Stimulated activated CD8-positive, alpha-beta memory T cell treated with anti-CD3 and anti-CD28 coated beads, Interleukin-15, amount 100 ng/mL, for 4 hours (primary cell): Measurements from ENCODE around the gene UGCG.
A peak's percentile ranks its signal among the peaks of the same experiment; 100 is the strongest.
"Not testable (repeated sequence)": the region's sequence is repeated elsewhere in the genome, so short reads cannot be mapped to it uniquely, and the experiment has no call there.

Source experiments
- DNase-seq, 2 donors: peaks; one replicate each; pipeline ENCODE4 v3.0.0-alpha.2; 2020; ENCODE audit warnings: low read depth in 2 of 2

Gene UGCG

DNA sequence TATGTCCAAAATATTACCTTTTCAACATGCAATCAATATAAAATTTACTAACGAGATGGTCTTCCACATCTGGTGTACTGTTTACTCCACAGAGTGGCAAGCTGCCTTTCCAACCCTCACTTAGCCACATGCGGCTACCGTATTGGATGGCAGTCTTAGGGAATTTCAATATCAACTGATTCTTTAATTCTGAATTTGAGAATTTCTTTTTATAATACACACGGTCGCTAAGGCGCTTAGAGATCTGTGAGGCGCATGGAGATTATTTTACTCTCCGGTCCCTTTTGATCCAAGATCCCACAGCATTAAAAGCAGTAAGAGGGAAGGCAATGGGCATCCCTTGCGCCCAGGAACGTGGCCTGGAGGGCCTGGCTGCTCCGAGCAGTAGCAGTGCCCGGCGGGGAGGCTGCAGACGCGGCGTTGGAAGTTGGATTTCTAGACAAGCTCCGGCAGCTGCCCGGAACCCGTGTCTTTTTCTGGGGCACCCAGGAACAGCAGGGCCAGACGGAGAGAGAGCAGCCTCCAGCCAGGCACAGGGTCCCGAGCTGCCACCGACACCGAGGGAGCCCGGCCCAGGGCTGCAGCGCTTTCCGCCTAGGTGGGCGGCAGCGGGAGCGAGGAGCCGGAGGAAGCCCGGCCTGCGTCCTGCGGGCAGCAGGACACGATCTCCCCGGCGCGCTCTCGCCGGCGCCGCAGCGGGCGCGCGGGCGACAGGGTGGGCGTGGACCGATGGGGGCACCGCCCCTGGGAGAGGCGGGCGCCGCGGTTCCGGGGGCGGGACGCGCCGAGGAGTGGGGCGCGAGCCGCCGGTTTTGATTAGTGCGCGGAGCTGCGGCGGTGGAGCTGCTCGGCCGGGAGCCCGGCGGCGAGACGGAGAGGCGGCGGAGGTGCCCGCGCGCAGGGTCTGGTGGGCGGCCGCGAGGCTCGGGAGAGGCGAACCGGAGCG, at the start of gene UGCG:
TSS of gene UGCG (plus strand) at position 819 of the 946 bp plus-strand sequence. CDS start 402 bp downstream, outside the sequence.
- peak; percentile 69 to 77 for DNase-seq

DNA sequence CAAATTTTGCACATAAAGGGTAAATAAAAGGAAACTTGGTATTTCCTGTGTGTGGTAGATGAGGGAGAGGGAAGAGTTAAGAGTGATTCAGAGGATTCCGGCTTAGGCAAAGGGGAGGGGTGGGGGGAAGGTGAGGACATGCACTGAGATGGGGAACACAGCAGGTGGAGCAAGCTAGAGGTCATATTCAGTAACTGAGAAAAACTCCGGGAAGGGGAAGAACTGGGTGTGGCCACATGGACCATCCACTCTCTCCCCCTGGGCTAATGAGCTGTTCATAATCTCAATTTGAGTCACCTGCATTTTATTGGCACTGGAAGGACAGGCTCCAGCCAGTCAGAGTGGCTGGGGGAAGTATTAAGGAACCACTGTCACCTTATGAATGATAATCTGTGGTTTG, 45.1 kb upstream of the UGCG start:
- no peak for DNase-seq

DNA sequence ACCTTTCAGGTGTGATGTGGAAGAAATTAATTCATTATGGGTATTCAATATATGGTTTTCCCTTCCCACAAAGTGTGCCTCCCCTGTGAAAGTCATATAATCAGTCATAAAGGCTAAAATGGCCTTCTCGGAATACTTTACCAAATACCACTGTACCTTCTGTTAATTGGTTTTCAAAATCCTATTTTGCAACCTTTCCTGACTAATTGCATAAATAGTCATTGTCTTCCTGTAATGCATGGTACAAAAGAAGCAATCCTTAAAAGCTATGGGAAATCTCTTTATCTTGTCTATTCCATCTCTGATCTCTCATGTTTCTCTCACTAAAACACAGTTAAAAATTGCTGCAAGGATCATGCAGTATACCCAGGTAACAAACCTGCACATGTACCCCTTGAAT, 44.3 kb upstream of the UGCG start:
- DNase-seq = no peak

DNA sequence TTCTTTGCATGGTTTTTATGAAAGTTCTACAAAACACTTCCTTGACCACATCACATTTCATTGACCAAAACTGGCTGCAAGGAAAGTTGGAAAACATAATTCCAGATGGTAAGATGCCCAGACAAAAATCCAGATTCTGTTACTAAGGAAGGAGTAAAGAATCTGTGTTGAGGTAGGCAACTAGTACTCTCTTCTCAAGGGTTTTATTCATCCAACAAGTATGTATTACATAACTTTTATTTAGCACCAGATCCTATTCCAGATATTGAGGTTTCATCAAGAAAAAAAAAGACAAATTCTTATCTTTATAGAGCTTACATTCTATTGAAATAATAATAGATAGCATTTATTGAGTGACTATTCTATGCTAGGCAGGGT, 43.2 kb upstream of the UGCG start:
- no peak for DNase-seq

DNA sequence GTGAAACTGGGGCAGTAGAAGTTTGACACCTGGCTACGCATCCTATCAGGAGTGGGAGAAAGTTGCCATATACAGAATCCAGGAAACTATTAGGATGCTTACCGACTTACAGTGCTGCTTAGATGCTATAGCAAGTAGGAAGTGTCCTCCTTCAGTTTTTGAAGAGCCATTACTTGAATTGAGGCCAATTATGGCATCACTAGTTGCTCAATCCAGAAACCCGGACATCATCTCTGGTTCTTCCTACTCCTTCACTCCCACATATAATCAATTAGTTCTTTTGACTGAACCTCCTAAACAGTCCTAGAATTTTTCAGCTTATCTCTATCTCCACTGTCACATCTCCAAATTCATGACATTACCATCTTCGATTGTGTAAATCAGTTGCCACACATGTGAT, 41.8 kb upstream of the UGCG start:
- DNase-seq = no peak

DNA sequence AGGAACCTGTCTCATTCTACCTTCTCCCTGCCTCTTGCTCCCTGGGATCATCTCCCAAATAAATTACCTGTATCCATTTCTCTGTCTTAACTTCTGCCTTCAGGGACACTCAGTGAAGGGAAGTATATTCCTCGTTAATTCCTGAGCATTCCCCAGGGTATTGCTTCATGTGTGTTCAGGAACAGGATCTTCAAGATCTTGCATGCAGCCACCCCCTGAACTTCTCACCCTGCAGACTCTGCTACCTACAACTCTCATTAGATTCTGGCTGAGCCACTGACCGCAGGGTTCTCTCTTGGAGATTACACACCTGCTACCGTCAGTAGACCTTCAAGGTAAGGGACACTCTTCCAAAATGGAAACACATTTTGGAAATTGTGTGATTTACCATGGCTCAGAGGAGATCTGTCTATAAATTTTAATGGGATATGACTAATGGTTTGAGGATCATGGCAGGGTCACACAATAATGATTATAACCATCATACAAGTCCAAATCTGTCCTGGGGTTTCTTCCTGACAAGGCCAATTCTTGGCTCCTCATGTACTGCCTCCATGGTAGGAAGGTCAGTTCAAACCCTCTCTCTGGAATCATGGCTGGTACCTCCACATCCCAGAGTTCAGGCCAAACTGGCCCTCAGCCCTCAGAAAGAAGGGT, 38.9 kb upstream of the UGCG start:
- no peak for DNase-seq

DNA sequence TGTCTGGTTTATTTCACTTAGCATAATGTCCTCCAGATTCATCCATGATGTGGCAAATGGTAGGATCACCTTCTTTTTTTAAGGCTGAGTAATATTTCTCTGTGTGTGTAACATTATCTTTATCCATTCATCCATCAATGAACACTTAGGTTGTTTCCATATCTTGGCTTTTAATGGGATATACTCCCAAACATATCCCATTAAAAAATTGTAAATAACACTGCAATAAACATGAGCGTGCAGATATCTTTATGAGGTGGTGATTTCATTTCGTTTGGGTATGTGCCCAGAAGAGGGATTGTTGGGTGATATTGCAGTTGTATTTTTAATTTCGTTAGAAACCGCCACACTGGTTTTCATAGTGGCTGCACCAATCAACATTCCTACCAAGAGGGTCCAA, 36.2 kb upstream of the UGCG start:
- DNase-seq = no peak

DNA sequence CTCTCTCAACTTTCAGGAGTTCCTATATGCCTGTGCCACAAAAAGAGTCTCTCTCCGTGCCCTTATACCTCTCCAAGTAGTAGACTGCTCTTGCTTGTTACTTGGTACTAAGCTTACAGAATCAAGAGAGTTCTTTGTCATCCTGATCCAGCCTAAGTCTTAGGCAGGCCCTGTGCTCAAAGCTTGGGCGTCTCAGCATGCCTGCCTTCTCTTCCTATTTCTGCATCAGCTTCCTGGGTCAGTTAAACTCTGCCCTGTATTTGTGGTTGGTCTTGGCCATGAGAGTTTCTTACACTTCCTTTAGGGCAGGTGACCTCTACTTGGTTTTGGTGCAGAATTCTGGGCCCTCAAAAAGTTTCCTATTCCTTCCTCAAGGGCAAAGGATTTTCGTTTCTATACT, 33.0 kb upstream of the UGCG start:
- no peak for DNase-seq

DNA sequence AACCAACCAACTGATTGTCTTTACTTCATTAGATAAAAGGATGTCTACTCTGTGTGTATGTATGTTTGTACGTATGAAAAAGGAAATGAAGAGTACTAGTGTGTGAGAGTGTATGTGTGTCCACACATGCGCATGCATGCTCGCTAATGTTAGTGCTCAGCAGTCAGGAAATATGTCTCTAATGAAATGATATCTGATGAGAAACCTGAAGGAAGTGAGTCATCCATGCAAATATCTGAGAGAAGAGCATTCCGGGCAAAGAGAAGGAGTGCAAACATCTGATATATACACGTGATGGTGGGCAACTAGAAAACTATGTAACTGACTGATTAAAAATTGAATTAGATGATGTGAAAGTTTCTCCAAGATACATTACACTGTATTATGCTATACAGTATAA, 29.6 kb upstream of the UGCG start:
- DNase-seq = no peak

DNA sequence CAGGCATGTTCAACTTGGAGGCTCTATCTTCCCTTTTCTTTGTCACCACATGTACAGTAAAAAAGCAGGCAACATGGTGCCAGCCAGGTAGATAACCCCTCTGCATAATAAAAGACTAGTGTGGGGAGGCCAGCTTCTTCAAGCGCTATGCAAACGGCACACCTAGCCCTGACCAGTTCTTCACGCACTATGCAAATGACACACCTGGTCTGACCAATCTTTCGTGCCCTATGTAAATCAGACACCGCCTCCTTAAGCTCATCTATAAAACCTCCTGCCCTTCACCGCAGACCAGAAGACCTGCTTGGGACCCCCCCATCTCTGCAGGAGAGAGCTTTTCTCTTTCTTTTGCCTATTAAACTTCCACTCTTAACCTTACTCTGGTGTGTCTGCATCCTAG, 28.1 kb upstream of the UGCG start:
- DNase-seq = no peak

DNA sequence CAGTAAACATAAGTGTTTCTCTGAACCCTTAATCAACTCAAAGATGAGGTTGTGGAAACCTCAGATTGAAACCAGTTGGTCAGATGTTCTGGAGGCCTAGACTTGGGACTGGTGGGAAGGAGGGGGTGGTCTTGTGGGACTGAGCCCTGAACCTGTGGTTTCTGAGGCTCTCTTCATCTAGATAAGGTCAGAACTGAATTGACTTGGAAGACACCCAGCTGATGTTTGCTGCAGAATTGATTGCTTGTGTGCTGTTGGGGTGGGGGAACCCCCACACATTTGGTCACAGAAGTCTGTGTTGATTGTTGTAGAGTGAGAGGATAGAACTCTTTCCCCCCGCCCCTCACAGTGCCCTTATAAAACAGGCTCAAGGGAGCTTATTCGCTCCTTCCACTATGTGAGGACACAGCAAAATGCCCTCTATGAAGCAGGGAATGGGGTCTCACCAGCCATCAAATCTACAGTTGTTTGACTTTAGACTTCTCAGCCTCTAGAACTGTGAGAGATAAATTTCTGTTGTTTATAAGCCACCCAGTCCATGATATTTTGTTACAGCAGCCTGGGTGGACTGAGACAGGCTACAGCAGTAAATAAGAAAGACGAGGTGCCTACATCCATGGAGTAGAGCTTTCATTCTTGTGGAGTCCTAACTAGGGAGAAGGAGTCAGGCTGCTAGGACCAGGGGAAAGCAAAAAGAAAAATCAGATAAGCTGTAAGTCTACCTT, 25.7 kb upstream of the UGCG start:
- DNase-seq = no peak

DNA sequence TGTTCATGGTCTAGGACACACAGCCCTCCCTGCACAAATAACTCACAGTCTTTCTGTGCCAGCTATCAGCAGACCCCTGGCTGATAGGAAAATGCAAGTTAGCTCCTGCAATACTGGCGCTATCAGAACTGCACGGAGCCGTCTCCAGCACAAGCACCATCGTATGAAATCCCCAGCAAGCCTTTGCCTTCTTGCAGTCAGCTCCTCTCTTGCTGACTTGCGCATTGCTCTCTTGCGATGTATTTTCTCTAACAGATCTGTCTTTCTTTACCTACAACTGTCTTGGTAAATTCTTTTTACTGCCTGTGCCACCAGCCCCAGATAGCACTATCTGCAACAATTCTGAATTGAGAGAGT, 25.1 kb upstream of the UGCG start:
- no peak for DNase-seq

DNA sequence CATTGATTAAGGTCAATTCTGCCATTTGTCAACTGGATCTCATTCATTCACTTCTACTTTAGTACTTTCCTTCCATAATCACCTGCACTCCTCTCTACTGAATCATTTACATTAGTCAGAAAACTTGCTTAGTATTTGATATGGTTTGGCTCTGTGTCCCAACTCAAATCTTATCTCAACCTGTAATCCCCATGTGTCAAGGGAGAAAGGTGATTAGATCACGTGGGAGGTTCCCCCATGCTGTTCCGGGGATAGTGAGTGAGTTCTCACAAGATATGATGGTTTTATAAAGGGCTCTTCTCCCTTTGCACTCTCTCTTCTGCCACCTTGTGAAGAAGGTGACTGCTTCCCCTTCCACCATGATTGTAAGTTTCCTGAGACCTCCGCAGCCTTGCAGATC, 23.7 kb upstream of the UGCG start:
- DNase-seq = no peak

DNA sequence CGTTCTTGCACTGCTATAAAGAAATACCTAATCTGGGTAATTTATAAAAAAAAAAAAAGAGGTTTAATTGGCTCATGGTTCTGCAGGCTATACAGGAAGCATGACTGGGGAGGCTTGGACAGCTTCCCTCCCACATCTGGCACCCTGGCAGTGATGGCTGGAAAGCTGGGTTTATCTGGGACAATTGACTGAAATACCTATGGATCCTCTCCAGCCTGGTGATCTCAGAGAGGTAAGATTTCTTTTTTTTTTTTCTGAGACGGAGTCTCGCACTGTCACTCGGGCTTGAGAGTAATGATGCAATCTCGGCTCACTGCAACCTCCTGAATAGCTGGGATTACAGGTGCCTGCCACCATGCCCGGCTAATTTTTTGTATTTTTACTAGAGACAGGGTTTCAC, 22.7 kb upstream of the UGCG start:
- DNase-seq = no peak

DNA sequence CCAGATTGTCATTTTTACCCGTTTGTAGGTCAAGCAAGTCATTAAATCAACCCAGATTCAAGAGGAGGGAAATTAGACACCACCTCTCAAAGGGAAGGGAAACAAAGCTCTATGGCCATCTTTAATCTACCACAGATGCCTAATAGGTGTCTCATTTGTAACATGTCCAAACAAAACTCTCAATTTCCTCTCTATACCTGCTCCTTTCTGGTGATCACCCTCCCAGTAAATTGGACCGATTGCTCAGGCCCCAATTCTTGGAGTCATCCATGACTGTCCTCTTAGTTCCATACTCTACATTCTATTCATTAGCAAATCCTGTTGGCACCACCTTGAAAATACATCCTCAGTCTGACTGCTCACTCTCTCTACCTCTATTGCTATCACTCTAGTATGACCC, 22.1 kb upstream of the UGCG start:
- DNase-seq = no peak

DNA sequence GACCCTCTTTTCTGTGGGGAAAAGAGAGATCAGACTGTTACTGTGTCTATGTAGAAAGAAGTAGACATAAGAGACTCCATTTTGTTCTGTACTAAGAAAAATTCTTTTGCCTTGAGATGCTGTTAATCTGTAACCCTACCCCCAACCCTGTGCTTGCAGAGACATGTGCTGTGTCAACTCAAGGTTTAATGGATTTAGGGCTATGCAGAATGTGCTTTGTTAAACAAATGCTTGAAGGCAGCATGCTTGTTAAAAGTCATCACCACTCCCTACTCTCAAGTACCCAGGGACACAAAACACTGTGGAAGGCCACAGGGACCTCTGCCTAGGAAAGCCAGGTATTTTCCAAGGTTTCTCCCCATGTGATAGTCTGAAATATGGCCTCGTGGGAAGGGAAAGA, 21.3 kb upstream of the UGCG start:
- not testable (repeated sequence) for DNase-seq

DNA sequence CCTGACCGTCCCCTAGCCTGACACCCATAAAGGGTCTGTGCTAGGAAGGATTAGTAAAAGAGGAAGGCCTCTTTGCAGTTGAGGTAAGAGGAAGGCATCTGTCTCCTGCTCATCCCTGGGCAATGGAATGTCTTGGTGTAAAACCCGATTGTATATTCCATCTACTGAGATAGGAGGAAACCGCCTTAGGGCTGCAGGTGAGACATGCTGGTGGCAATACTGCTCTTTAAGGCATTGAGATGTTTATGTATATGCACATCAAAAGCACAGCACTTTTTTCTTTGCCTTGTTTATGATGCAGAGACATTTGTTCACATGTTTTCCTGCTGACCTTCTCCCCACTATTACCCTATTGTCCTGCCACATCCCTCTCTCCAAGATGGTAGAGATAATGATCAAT, 20.9 kb upstream of the UGCG start:
- not testable (repeated sequence) for DNase-seq

DNA sequence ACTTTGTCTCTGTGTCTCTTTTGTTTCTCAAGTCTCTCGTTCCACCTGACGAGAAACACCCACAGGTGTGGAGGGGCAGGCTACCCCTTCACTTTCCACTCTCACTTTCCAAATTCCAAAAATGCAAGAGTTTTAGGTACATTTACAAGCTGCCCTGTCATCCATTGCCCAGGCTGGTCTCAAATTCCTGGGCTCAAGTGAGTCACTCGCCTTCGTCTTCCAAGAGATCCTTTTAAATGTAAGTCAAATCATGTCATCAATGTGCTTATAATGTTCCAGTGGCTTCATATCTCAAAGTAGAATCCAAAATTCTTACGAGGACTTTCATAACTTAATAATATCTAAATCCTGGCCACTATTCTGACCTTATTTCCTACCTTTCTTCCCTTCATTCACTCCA, 20.4 kb upstream of the UGCG start:
- DNase-seq = no peak

DNA sequence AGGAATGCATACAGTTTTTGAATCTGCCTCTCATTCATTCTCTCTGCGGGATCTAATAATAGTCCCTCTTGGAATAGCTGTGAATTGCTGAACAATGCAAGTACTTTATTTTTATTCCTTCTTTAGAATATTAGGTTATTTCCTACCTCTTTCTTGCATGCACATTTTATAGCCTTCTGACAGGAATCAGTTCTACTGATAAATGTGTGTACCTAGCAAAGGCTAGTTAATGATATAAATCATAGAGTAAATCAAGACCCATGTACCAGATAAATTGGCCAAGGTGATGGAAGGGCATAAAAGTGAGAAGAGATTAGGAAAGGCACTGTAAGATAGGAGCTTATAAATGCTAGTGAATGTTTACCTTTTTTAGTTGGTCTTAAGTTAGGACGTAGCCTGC, 19.2 kb upstream of the UGCG start:
- DNase-seq = no peak

DNA sequence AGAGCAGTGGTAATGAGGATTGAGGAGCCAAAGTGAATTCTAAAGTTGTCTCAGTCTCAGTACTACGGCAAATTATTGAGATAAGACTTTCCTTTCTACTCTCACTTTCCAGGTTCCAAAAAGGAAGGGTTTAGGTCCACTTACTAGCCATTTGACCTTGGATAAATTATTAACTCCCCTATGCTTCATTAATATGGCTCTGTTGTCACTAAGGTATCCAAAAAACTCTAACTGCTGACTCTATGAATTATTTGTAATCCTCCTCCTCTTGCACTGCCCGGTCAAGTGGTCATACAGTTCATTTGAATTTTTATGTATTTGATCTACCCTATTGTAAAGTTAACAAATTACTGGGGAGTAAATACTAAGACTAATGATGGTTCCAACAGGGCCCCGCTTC, 17.7 kb upstream of the UGCG start:
- no peak for DNase-seq

DNA sequence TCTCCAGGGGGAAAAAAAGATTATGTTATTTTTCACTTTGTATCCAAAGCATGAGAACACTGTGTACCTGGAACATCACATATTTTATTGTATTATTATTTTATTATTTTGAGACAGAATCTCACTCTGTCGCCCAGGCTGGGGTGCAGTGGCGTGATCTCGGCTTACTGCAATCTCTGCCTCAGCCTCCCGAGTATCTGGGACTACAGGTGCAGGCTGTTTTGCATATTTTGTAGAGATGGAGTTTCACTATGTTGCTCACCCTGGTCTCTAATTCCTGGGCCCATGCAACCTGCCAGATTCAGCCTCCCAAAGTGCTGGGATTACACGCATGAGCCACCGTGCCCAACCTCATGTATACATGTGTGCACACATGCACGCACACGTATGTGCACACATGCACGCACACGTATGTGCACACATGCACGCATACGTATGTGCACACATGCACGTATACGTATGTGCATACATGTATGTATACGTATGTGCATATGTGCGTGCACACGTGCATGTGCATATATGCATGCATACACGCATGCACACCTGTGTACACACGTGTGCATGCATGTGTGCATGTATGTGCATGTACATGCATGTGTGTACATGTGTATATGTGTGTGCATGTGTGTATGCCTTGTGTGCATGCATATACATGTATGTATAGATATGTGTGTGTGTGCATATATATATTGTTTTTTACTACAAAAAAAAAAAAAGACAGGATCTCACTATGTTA, 9.5 kb upstream of the UGCG start:
- no peak for DNase-seq

DNA sequence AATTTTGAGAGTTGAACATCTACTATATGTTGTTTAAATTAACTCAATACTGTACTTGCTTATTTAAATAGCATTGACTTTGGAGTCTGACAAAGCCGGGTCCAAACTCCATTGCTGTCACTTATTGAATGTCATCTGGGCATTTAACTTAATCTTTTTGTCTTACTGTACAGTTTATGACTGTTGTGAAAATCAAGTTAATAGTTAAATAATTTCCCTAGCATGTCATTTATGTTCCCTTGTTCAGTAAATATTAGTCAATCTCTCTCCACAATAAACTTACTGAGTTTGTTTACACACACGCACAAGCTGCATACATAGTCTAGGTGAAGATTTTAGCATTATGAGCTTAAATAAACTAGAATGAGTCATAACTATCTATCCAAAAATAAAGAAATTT, 6.3 kb upstream of the UGCG start:
- DNase-seq = no peak
